CD4-positive, alpha-beta T cell treated with Interferon gamma for 1 hour (primary cell): ENCODE results near the gene RNF212B.
"Not testable (repeated sequence)": the region's sequence is repeated elsewhere in the genome, so short reads cannot be mapped to it uniquely, and the experiment has no call there.

ENCODE experiments used
- DNase-seq: peaks from one replicate; pipeline ENCODE4 v3.0.0-alpha.2; 2020

RNF212B gene

DNA sequence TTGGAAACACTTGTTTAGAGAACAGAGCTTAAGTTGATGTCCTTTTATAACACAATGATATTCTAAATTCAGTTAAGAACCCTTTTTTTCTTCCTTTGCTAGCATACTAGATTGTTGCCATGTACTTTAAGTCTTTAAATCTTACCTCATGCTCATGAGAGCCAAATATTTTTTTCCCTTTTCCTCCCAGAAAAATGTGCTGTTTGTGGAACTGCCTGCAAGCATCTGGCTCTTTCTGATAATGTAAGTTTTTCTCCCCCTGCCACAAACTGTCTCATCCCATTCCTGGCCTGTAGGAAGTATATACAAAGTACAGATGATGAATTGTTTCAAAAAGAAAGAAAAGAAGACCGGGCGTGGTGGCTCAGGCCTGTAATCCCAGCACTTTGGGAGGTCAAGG, 5.3 kb downstream of the RNF212B start:
- no peak for DNase-seq

DNA sequence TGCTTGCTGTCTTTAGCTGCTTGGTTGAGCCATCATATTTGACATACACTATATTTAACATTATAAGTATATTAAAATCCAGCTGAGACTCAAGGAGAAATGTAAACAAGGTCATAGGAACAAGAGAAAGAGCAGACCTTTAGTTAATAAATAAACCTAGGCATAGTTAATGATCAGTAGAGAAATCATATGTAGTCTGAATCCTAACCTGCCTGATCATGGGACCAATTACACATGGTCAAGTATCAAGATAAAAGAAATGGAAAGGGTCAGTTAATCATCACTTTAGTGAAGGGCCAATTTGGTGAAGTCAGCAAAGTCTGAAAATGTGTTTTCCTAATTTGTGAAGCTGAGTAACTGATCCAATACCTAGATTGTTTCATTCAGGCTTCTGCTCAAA, 7.5 kb downstream of the RNF212B start:
- DNase-seq, result no peak

DNA sequence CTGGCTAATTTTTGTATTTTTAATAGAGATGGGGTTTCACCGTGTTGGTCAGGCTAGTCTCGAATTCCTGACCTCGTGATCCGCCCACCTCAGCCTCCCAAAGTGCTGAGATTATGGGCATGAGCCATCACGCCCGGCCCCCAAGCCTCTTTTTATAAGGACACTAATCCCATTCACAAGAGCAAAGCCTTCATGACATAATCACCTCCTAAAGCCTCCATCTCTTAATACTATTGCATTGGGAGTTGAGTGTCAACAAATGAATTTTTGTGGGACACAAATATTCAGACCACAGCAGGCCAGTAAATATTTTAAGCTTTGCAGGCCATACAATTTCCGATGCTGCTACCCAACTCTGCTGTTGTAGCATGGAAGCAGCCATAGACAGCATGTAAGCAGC, 10.9 kb downstream of the RNF212B start:
- no peak for DNase-seq

DNA sequence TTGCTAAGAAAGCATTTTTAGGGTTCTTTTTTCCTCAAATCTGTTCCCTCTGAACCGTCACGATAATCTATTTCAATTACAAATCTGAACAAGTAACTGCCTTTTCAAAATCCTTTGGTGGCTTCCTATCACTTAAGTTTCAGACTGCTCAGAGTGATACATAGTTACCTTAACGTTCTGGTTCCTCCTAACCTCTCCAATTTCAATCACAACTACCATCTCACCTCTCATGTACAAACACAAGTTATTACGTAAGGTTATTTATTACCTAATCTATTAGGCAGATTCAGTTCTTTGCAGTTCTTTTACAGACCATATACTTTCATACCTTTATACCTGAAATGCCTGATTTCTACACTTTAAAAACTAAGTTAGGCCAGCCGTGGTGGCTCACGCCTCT, 12.1 kb downstream of the RNF212B start:
- DNase-seq, result no peak

DNA sequence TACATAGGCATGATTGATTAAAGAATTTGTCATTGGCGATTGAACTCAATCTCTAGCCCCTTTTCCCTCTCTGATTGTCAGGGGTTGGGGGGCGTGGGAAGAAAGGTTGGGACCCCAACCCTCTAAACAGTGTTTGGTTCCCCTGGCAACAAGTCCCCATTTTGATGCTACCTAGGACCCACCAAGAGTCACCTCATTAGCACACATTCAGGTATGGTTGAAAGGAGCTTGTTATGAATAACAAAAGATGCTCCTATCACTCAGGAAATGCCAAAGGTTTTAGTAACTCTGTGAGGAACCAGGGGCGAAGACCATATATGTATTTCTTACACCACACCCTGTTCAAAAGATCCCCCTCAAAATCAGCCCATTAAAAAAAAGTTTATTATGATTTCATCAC, 14.3 kb downstream of the RNF212B start:
- DNase-seq, result no peak

DNA sequence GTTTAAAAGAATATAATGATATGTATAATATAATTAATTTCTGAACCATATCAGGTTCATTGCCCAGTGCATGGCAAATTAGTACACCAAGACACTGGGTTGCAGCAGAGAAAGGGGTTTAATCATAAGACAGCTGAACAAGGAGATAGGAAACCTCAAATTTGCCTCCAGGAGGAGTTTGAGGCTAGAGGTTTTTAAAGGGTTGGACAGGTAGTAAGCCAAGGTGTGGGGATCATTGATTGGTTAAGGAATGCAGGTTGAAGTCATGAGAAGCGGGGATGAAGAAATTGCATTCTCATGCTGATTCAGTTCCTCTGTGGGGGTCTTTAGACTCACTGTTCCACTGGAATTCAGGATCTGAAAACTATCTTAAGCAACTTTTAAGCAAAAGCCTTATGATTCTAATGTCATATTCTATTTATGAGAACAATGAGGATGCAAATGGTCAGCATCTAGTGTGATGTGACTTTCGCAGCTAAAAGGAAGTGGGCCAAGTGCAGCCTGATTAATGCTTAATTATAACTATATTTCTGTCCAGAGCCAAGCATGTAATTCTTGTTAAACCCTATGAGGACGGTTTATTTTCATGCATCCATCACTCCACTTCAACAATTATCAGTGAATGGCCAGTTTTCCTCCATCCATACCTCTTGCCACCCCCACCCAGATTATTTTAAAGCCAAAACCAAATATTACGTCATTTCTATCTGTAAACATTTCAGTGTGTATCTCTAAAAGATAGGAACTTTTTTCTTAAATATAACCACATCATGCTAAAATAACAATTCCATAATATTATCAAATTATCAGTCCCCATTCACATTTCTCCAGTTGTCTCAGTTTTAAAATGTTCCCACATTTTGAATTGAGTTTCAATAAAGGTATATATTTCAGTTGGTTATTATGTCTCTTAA, 14.9 kb downstream of the RNF212B start:
- no peak for DNase-seq

DNA sequence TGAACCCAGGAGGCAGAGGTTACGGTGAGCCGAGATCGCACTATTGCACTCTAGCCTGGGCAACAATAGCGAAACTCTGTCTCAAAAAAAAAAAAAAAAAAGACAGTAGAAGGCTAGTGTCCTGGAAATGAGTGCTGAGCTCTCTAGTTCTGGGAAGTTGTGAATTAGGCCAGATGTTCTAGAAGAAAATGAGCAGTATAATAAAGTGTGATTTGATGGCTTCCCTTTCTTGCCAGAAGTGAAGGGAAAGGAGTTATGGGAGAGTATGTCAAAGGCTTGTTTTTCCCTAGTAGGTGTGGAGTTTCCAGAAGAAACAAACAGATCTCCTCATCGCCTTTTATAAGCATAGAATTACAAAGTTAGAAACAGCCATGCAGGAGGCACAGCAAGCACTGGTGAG, 20.5 kb downstream of the RNF212B start:
- DNase-seq, result no peak

DNA sequence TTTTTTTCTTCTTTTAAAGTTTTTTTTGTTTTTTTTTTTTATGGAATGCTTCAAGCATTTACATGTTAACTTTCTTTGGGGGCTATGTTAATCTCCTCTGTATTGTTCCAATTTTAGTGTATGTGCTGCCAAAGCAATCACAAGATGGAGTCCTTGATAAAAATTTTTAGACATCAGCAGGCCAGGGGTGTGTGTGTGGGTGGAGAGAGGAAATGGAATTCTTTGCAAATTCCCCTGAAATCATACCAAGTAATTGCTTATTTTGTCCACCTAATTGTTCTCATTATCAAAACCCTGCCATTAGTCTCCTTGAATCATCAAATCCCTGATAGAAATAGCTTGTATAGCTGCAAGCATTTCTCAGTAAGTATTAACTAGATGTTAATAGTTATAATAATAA, 21.7 kb downstream of the RNF212B start:
- DNase-seq, result no peak

DNA sequence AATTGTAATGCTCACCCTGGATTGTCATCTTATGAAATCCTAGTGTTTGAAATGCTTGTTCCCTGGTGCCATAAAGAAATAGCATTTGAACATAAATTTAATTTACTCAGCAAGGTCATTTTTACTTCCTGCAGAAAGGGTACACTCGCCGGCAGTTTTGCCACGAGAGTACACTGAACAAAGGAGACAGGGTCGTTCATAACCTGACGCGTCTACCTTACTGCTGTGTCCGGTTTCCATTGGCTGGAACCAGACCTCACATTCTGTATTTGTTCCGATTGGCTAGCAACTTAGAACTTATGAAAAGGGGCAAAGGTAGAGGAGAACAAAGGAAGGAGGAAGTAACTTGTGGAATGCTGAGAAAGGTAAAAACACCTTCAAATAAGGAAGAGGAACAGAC, 23.1 kb downstream of the RNF212B start:
- DNase-seq, result not testable (repeated sequence)

DNA sequence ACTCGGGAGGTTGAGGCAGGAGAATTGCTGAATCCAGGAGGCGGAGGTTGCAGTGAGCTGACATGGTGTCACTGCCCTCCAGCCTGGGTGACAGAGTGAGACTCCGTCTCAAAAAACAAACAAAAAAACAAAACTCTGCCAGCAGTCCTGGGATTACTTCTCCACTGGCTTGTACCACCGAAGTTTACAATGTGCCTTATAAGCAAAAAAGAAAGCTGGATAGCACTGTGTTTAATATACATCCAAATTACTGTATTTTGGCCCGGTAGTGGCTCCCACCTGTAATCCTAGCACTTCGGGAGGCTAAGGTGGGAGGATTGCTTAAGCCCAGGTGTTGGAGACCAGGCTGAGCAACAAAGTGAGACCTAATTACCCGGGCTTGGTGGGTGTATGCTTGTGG, 31.5 kb downstream of the RNF212B start:
- no peak for DNase-seq

DNA sequence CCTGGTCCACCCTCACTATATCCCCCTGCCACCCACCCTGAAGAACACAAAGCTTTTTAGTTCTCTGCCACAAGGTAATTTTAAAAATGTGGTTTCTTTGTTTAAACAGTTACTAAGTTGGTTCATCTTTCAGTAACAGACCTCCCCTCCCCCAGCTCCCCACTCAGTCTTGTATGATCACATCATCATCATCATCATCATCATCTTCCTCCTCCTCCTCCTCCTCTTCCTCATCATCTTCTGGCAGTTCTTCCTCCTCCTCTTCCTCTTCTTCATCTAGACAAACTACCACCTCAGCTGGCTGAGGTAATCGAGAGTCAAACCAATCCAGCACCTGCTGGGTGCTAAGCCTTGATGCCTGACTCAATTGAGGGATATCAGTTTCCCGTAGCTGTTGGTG, 37.7 kb downstream of the RNF212B start:
- DNase-seq, result no peak

DNA sequence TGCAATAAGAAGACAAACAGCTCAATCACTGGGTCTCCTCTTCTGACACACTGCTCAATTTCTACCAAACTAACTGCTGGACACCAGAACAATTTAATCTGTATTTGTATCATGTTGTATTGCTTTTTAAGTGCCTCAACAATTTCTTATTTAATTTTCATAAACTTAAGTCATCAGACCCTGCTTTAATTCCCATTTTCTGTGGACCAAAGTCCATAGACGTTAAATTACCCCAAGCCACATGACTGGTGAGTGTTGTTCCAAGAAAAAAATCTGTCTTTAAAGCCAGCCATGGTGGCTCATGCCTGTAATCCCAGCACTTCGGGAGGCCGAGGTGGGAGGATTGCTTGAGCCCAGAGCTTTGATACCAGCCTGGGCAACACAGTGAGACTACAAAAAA, 39.5 kb downstream of the RNF212B start:
- no peak for DNase-seq

DNA sequence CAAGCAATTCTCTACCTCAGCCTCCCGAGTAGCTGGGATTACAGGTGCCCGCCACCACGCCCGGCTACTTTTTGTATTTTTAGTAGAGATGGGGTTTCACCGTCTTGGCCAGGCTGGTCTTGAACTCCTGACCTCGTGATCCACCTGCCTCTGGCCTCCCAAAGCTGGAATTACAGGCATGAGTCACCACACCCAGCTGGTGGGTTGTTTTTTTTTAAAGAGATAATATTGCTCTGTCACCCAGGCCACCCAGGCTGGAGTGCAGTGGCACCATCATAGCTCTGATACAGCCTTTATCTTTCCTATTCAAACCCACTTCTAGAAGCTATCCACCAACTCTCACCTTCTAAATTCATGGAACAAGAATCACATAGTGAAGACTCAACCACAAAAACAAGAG, 40.2 kb downstream of the RNF212B start:
- not testable (repeated sequence) for DNase-seq

DNA sequence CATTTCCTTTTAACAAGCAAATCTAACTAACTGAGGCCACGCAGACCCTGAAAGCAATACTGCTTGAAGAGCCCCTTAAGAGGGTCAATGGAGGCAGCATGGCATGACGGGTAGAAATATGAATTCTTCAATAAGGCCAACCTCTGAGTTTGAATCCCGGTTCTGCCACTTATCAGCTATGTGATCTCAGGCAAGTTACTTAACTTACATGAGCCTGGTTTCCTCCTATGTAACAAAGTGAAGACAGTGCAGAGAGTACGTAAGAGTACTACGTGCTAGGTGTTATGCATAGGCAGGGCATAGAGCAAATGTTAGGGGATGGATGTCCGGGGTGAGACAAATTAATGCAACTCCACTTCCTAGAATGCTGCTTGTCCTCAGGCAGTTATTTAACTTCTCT, 43.5 kb downstream of the RNF212B start:
- no peak for DNase-seq

DNA sequence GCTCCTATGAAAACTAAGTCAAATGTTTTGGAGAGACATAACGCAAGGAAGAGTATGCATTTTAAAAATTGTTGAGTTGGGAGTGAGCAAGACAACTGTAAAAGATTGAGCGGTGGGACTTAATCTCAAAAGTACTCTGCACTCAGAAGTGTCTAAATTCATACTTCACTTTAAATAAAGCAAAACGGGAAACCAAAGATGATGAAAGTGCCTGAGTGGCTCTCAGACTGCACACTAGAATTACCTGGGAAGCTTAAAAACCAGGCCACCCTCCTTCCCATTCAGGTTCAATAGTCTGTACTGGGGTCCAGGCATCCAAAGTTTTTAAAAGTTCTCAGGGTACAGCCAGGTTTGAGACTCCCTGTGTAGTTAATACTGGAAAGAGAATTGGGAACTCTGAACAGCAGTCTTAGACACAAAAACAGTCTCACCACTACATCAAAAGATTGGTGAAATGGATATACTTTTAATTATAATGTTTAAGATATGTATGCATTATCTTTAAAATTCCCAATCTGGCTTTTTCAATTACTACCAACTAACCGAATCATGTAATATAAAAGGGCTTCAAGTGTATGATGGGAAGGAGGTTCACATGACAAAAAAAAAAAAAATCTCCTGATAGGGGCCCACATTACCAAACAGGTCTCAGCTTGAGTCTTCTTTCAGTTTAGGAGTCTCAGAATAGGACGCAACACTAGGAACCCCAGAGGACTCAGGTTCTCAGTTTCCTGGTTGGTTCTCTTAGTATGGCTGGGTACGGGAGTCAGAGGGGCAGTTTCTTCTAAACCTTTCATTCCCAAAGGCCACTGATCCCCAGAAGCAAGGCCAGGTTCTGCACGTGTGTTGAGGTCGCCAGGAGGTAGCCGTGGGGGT, 47.2 kb downstream of the RNF212B start:
- DNase-seq, result no peak

DNA sequence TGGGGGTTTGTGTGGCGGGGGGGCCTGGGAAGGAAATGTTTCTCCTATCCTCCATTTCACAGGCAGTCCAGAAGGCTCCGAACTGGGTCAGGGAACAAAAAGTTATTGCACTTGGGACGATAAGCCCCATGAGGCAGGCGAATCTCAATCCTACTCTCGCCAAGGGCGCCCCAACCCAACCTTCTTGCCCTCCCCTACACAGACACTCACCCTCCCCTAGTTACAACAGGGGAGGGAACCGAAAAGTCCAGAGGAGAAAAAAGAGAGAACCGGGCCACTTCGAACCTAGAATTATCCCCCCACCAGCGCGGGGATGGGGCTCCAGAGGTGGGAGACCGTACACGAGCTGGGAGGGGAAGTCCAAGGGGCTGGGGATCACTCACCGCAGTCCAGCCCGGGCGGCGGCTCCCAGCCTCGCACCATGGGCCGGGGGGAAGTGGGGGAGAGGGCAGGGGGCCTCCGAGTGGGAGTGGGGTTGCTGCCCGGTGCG, 47.8 kb downstream of the RNF212B start:
- DNase-seq, result no peak

DNA sequence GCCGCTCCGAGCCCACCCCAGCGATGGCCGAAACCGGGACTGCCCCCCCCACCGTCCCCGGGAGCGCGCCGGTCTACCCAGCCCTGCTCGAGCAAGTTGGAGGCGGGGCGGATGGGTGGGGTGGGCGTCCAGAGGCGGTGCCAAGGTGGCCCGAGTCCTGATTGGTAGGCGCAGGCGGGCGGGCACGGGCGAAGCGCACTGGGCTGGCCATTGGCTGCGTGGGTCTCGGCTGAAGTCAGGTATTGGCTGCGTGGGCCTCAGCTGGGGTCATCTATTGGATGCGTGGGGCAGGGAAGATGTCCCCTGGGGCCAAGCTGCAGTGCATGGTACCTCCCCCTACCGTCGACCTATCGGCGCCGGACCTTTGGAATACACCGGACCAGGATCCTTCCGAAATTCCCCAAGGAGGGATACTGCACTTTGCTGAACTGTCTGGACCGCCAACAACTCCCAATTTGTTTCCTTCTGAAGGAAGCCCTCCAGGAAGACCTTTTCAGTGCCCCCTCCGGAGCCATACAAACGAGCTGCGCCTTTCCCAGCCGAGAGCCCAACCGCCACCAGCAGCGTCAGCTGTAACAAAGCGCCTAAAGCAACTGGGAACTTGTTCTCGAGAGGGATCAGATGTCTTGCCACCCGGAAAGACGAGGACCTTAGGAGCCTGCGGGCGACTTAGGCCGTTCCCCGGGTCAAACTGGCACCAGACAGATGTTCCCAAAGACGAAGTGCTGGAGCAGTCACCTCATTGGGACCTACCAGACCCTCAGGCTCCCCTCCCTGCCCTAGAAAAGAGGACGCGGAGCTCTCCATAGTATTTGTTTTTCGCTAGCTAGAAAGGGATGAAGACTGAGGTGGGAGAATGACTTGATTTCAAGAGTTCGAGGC, 48.5 kb downstream of the RNF212B start, which contains the start of gene HOMEZ:
HOMEZ (minus strand) TSS at position 113 of the 882 bp plus-strand sequence. CDS start 180 bp downstream, outside the sequence.
- peak; percentile 96 for DNase-seq

DNA sequence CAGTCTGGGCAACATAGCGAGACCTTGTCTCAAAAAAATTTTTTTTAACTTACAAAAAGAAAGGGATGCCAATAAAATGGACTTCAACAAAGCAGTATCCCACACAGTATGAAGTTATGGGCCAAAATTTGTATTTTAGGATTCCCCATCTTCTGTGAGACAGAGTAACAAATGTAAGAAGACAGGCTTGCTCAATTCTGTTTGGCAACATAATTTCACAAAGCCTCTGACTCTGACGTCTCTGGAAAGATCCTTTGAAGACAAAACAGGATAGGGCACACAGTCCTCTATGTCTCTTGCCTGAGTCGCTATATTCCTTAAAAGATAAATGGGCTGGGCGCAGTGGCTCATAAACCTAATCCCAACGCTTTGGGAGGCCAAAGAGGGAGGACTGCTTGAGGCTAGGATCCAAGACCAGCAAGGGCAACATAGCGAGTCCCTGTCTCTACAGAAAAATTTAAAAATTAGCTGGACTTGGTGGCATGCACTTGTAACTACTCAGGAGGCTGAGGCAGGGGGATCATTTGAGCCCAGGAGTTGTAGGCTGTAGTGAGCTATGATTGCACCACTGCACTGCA, 49.3 kb downstream of the RNF212B start:
- no peak for DNase-seq

DNA sequence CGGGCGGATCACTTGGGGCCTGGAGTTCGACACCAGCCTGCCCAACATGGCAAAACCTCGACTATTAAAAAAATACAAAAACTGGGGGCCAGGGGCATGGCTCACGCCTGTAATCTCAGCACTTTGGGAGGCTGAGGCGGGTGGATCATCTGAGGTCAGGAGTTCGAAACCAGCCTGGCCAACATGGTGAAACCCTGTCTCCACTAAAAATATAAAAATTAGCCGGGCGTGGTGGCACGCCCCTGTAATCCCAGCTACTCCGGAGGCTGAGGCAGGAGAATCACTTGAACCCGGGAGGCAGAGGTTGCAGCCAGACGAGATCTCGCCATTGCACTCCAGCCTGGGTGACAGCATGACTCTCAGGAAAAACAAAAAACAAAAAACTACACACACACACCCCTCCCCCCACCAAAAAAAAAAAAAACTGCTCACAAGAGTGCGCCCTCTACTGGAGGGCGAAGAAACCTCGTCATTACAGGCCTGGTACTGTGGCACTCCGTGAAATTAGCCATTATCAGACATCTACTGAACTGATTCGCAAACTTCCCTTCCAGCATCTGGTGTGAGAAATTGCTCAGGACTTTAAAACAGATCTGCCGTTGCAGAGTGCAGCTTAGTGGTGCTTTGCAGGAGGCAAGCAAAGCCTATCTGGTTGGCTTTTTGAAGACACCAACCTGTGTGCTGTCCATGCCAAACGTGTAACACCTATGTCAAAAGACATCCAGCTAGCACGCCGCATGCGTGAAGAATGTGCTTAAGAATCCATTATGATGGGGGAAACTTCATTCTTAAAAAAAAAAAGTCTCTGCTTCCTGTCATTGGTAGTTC, 57.2 kb downstream of the RNF212B start:
- peak; percentile 54 for DNase-seq

DNA sequence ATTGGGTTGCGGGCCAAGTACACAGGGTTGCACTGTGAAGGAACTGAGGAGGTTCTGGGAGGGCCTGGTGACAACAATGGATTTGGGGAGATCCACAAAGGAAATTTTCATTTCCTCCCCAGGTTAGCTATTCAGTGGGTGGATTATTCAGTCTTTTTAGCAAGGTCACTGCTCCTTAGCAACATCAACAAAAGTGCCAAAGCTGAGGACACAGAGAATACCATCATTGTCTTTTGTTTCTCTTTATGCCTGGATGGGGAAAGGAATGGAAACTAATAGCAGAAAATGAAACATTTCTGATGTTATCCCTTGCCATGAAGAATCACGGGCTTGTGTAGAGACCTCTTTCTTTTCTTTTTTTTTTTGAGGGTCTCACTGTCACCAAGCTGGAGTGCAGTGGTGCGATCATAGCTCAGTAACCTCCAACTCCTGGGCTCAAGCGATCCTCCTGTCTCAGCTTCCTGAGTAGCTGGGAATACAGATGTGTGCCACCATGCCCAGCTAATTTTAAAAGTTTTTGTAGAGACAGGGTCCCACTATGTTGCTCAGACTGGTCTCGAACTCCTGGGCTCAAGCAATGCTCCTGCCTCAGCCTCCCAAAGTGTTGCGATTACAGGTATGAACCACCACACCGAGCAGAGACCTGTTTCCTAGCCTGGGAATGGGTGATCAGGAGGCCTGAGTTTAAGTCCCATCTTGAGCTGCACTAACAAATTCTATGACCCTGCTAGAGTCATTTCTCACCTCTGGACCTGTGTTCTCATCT, 58.5 kb downstream of the RNF212B start:
- DNase-seq, result no peak

DNA sequence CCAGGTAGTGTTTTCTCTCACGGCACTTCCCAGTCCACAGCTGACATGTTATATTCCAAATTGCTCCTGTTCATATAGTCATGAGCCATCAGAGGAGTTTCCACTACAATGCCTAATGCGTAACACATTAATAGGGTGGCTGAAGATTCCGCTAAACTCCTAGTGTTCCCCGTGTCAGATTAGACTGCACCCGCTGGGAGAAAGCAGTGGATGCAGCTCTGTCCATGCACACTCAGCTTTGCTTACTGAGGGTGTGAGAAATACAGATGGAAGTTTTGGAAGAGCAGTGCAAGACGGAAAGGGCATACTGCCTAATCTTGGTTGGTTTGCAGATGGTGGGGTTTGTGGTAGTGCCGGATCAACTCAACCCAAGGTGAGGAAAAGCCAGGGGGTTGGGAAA, 59.4 kb downstream of the RNF212B start:
- DNase-seq, result no peak
